GM12873 (cell line): ENCODE results near the gene PPP4R4.

Source experiments
- TF ChIP-seq, protein P1 (sequence below): IDR thresholded peaks from 2 replicates; pipeline ENCODE4 v1.5.1; 2012; ENCODE audit warnings: low read depth, mild to moderate bottlenecking, moderate library complexity, low read length, control low read depth; ENCODE audit not compliant: insufficient read depth; ENCODE audit errors: missing control alignments

The PPP4R4 gene

DNA sequence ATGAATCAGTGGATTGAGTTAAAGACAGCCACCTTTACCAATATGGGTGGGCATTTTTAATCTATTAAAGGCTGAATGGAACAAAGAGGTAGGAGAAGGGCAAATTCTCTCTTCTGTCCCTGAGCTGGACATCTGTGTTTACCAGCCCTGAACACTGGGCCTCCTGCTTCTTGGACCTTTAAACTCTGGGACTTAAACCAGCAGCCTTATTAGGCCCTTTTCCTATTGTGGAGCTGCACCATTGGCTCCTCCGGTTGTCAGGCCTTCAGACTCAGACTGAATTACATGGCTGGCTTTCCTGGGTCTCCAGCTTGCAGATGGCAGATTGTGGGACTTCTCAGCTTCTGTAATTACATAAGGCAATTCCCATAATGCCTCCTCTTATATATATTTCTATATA, 142.6 kb downstream of the PPP4R4 start:
- TF ChIP-seq, protein P1, sequence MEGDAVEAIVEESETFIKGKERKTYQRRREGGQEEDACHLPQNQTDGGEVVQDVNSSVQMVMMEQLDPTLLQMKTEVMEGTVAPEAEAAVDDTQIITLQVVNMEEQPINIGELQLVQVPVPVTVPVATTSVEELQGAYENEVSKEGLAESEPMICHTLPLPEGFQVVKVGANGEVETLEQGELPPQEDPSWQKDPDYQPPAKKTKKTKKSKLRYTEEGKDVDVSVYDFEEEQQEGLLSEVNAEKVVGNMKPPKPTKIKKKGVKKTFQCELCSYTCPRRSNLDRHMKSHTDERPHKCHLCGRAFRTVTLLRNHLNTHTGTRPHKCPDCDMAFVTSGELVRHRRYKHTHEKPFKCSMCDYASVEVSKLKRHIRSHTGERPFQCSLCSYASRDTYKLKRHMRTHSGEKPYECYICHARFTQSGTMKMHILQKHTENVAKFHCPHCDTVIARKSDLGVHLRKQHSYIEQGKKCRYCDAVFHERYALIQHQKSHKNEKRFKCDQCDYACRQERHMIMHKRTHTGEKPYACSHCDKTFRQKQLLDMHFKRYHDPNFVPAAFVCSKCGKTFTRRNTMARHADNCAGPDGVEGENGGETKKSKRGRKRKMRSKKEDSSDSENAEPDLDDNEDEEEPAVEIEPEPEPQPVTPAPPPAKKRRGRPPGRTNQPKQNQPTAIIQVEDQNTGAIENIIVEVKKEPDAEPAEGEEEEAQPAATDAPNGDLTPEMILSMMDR, result no peak

DNA sequence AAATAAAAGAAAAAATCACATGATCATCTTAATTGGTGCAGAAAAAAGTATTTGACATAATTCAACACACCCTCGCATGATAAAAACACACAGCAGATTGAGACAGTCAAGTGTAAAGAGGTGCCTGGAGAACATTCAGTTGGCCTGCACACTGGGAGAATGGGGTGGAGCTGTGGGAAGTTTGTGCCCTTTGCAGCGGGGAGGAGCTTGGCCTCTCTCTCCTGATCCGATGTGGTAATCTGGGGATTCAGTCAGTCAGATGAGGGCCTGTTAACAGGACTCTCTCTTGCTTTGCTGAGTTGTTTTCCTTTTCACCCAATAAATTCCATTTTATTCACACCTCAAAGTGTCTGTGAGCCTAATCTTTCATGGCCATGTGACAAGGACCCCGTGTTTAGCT, 143.1 kb downstream of the PPP4R4 start:
- TF ChIP-seq, protein P1, result no peak

DNA sequence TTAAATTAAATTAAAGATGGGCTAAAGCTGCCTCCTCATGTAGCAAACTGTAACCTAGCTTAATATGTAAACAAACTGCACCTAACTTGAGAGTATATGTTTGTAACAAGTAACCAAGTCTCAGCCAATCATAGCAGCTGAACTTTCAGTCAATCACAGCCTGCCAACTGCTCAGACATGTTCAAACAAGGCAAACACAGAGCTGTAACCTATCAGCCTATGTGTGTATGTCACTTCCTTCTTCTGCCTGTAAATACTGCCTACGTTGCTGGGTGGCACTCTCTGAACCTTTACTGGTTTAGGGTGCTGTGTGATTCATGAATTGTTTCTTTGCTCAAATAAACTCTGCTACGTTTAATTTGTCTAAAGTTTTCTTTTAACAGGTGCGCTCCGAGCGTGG, 146.1 kb downstream of the PPP4R4 start:
- TF ChIP-seq, protein P1, result no peak

DNA sequence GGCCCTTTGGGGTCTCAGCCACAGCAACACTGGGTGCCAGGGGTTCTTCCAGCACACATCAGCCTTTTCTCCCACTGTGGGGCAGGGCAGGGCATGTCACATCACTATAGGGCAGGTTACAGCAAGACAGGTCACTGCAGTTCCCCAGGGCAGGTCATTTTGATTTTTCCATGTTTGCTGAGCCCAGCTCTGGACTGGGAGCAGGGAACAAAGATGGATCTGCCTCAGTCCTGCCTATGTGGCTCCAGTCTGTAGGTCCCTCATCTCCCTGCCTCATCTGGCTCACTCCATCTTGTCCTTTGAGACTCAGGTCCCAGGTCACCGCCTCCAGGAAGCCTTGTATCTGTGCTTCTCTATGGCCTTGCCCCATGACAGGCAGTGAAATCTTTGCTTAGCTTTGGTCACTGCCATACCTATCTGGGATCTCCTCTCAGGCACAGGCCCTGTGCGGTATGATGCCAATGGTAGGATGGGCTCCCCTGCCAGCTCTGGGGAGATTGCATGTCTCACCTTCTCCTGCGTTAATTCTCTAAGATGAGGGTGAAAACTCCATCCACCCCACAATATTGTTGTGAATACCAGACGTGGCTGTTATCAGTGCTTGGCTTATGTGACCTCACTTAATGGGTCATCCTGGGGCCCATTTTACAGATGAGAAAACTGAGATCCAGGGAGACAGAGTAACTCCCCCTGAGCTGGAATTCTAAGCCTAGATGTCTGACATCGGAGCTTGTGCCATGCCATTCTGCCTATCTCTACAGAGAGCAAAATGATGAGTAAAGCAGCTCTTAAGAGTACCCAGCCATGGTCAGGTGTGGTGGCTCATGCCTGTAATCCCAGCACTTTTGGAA, 147.5 kb downstream of the PPP4R4 start:
- TF ChIP-seq, protein P1, result no peak

DNA sequence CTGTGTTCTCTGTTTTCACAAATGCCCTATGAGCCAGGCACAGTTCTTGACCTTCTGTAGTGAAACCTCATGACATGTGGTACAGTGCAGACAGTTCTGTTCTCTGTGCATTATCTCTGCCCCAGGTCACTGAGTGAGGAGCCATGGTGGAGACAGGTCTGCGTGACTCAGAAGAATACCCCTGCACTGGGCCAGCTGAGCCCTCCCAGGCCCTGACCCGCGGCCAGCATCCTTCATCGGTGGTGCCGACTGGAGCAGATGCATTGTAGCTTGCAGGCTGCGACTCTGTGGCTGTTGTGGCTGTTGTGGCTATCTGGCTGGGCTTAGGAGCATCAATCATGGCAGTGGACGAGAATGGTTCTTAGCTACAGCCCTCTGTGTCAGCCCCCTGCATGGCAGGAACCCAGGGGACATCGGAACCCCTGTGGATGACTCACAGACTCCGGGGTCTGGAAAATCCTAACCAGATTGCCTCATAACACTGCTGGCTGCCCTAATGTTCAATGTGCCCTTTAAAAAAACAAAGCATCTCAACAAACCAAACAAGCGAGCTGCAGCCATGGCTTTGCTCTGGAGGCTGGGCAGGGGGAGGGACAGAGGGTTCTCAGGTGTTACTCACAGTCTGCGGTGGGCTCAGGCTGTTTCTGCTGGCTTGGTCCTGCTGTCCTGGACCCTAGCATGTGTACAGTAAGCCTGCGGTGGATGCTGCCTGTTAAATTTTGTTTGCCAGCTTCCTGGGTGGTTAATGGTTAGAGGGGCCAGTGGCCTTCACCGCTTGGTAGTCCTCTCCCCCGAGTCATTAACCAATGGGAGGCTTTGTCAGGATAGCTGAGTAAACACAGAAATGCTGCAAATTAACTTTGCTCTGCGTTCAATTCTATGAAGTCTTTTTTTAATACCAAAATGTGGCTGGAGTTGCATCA, 148.8 kb downstream of the PPP4R4 start, which contains the start of gene SERPINA6:
Gene SERPINA6 (minus strand): TSS at position 689 of the 923 bp plus-strand sequence. CDS start 8,688 bp downstream, outside the sequence.
- TF ChIP-seq, protein P1, result no peak

DNA sequence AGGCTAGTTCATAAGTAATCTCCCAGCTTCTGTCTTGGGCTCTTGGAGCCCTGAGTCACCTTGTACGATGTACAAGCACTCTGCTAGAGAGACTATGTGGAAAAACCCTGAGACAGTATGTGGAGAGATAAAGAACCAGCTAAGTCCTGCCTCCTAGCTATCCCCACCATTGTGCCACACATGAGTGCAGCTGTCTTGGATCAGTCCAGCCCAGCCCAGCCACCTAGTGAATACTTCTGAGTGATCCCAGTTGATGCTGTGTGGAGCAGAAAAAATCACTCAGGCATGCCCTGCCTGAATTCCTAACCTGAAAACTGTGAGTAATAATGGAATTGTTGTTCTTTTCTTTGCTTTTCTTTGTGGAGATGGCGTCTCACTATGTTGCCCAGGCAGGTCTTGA, 154.1 kb downstream of the PPP4R4 start:
- TF ChIP-seq, protein P1, result no peak
